SK-MEL-5 (cell line): ENCODE results near the gene MAGEC2. TPM values are rescaled to one million over a fixed set of nuclear protein-coding genes. Genes with fewer than 3 reads are reported as not detected.

Source experiments
- DNase-seq: peaks from one replicate; pipeline ENCODE4 v3.0.0-alpha.2; 2016; ENCODE audit warnings: low read depth, low spot score
- in situ Hi-C: cut with HindIII; loops from 2 replicates; pipeline ENCODE4 v1.10.0; 2016; ENCODE audit warnings: low sequenced_read_pairs, high pct_unique_total_duplicates, low pct_unique_long_range_greater_than_20kb
- polyA plus RNA-seq, 2 experiments: library from polyadenylated mRNA; depleted of rRNA; stranded (reverse); fragments of >200 nt; gene quantifications; 2 replicates each; pipeline ENCODE4 v1.2.3, GENCODE V29; 2015
- total RNA-seq: library from RNA; depleted of rRNA; stranded (reverse); fragments of >200 nt; shearing (Covaris generic); gene quantifications from 2 replicates; pipeline ENCODE4 v1.2.3, GENCODE V29; 2014; rRNA removed

Gene MAGEC2, protein sequence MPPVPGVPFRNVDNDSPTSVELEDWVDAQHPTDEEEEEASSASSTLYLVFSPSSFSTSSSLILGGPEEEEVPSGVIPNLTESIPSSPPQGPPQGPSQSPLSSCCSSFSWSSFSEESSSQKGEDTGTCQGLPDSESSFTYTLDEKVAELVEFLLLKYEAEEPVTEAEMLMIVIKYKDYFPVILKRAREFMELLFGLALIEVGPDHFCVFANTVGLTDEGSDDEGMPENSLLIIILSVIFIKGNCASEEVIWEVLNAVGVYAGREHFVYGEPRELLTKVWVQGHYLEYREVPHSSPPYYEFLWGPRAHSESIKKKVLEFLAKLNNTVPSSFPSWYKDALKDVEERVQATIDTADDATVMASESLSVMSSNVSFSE
- 120 and 133 TPM in 2 replicates for total RNA-seq
- polyA plus RNA-seq (2015; cell fraction: cytosol; rRNA removed), result 124 and 130 TPM in 2 replicates
- polyA plus RNA-seq (2015; cell fraction: nucleus; rRNA removed), result 26.3 and 29.0 TPM in 2 replicates

GRCh38 chrX:142204522-142205433 is at the start of gene MAGEC2:
TSS of gene MAGEC2 (minus strand) at chrX:142205290. CDS start at chrX:142203987, 1,303 bp downstream.
- in situ Hi-C loops, result no loop called here
- DNase-seq, result peak; percentile 57

- no peak for DNase-seq
- in situ Hi-C loops, result no loop called here
Observed at GRCh38 chrX:142251680-142252079, 46.6 kb upstream of the MAGEC2 start.

DNA sequence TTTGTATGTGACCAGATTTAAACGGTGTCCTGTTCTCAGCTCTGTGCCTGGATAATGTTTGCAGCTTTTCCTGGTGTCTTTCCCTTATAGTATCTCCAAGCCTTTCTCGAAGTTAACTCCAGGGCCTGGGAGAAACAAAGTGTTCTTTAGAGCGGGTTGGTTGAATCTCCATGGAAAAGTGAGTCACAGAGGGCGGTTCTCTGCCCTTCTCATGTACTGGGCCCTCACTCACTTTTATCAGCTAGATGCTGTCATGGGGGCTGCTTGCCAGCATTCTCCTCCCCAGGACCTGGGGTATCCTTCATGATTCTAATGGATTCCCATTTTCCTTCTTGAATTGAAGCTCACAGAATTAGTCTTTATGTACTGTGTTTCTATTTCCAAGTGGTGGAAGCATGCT is 46.1 kb upstream of the MAGEC2 start:
- DNase-seq, result no peak
- in situ Hi-C loops, result no loop called here

- in situ Hi-C loops, result no loop called here
- DNase-seq, result no peak
Observed at GRCh38 chrX:142250502-142250901, 45.4 kb upstream of the MAGEC2 start.

DNA sequence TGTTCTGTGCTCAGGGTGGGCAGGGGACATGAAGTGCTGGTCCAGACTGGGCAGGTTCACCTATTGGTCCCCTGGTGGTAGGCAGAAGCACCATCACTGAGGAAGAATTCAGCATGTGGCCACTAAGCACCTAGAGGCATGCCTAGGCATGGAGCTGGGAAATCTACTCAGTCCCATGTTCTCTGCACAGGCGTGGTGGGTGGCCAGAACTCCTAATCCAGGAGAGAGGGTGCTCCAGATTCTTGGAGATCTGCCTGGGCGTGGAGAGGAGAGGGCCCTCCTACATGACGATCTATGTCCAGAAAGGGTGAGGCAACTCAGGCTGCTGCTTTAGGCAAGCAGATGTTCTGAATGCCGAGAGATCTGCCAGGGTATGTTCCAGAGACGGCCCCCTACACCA is 44.6 kb upstream of the MAGEC2 start:
- DNase-seq, result no peak
- in situ Hi-C loops, result no loop called here

GRCh38 chrX:142244568-142244967 is 39.5 kb upstream of the MAGEC2 start:
- in situ Hi-C loops, result no loop called here

GRCh38 chrX:142238536-142238935 is 33.4 kb upstream of the MAGEC2 start:
- in situ Hi-C loops, result no loop called here
- DNase-seq, result peak; percentile 89

More at GRCh38 chrX:142244568-142244967, 39.5 kb upstream of the MAGEC2 start:
- DNase-seq, result no peak

DNA sequence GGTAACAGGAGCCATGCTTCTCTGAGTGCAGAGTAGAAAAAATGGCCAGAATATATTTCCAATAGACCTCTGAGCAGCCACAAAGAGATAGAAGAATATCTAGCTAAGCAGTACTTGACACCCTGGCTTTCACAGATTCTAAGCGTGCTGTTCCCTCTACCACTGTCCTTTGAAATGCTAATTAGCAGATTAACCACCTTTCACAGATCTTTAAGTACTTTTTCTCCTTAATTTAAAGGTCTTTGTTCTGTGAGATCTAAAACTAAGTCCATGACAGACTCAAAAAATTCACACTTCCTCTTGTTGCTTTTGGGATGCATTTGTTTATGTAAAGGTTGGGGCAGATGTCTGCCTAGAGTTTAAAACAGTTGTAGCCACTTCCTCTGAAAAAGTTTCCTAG is 28.3 kb upstream of the MAGEC2 start:
- no peak for DNase-seq
- in situ Hi-C loops, result no loop called here

DNA sequence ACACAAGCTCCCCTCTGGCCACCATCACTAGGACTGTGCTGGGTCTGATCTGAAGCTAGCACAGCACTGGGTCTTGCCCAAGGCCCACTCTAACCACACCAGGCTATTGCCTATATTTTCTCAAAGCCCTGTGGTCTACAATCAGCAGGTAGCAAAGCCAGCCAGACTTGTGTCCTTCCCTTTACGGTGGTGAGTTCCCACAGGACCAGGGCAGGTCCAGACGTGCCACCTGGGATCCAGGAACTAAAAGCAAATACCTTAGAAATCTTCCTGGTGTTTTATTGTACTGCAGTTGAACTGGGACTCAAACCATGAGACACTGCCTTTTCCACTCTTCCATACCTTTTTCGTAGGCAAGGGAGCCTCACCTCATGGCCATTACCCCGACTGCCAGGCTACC is 9.0 kb upstream of the MAGEC2 start:
- no peak for DNase-seq
- in situ Hi-C loops, result no loop called here

GRCh38 chrX:142201113-142201512 is 4.0 kb downstream of the MAGEC2 start:
- in situ Hi-C loops, result no loop called here
- DNase-seq, result no peak

- DNase-seq, result no peak
- in situ Hi-C loops, result no loop called here
Observed at GRCh38 chrX:142186103-142186502, 19.0 kb downstream of the MAGEC2 start.

DNA sequence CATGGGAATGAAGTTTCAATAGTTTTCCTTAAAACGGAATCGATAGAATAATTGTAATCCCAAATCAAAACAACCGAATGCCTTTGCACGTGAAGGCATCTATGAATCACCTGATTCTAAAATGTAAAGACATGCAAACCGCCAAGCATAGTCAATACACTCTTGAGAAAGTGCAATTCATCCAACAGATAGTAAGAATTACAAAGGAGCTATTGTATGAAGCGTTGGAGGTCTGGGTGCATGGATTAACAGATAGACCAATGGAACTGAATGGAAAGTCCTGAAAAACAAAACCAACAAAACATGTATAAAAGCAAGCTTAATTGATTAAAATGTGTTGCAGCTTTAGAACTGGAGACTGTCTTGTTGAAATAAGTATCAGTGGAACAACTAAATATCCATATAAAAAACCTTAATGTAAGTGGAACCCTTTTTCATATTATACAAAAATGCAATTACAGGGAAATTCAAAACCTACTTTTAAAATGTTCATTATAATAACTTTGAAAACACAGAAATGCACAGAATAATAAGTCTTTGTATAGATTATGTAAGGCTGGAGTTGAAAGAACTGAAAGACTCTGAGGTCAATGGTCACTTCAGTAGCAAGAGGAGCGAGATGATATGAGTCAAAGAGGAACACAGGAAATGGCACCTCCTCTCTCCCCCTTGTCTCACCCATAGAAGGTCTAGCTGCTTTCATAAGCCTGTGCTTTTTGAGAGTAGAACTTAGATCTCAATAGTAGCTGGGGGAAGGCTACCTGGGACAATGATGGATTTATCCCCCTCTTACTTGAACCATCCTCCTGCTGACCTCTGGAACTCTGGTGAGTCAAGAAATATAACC is 20.1 kb downstream of the MAGEC2 start:
- peak; percentile 66 for DNase-seq
- in situ Hi-C loops, result no loop called here

DNA sequence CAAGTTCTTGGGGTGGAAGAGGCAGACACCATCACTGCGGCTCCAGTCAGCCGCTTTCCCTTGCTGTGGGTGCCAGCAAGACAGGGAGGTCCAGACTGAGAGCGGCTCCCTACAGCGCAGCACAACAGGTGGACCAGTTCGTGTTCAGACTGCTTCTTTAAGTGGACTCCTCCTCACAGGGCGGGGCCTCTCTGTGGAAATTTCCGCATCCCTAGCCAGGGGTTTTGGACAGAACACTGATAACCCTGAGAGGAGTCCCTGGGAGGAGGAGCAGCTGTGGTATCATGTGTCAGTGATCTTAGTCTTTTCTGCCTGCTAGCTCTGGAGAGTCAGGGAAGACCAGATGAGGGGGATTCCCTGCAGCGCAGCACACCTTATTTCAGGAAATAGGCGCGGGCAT is 48.5 kb downstream of the MAGEC2 start:
- no peak for DNase-seq
- in situ Hi-C loops, result no loop called here
